Epithelial cell of proximal tubule (primary cell): ENCODE measurements around the gene THEMIS. TPM values are rescaled to one million over a fixed set of nuclear protein-coding genes. Genes with fewer than 3 reads are reported as not detected.
"Not testable (repeated sequence)": the region's sequence is repeated elsewhere in the genome, so short reads cannot be mapped to it uniquely, and the experiment has no call there.

Experiments used
- DNase-seq: peaks from one replicate; pipeline ENCODE4 v3.0.0-alpha.2; 2011; ENCODE audit warnings: low read depth
- H3K4me3 ChIP-seq: 2 replicates; pipeline ENCODE4 v1.5.1; 2011; ENCODE audit warnings: low read depth, mild to moderate bottlenecking, low read length
- CTCF ChIP-seq: conservative IDR thresholded peaks from 2 replicates; pipeline ENCODE4 v1.5.1; 2012; ENCODE audit warnings: low read depth, mild to moderate bottlenecking, low read length
- total RNA-seq: library from RNA; depleted of rRNA; stranded (reverse); fragments of >200 nt; gene quantifications from 2 replicates; pipeline ENCODE4 v1.2.3, GENCODE V29; 2015

Gene THEMIS
- total RNA-seq, 1 donor from 2014 or later, result not detected

- DNase-seq, result no peak
- no peak for TF ChIP-seq CTCF
- H3K4me3 ChIP-seq, result no peak overlapping the region
Measured at GRCh38 chr6:127937747-127938146, 36.9 kb upstream of the THEMIS start.

DNA sequence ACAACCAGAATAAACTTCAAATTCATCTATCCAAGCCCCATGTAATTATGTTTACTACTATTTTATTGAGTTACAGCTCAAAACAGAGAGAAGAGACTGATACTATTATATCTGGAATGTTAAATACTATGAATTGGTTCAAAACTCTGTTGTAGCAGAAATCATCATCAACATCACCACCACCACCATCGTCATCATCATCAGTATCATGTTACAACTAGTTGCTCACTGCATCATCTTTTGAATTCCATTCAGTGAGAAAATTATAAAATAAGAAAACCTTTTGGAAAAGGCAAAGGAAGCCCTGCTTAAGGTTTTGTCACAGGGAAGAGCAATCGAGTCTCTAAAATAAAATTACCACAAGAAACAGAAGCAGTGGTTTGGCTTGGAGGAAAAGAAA is 36.2 kb upstream of the THEMIS start:
- no peak overlapping the region for H3K4me3 ChIP-seq
- no peak for DNase-seq
- TF ChIP-seq CTCF, result no peak

- no peak for DNase-seq
- no peak for TF ChIP-seq CTCF
- H3K4me3 ChIP-seq, result no peak overlapping the region
Measured at GRCh38 chr6:127934956-127935355, 34.1 kb upstream of the THEMIS start.

DNA sequence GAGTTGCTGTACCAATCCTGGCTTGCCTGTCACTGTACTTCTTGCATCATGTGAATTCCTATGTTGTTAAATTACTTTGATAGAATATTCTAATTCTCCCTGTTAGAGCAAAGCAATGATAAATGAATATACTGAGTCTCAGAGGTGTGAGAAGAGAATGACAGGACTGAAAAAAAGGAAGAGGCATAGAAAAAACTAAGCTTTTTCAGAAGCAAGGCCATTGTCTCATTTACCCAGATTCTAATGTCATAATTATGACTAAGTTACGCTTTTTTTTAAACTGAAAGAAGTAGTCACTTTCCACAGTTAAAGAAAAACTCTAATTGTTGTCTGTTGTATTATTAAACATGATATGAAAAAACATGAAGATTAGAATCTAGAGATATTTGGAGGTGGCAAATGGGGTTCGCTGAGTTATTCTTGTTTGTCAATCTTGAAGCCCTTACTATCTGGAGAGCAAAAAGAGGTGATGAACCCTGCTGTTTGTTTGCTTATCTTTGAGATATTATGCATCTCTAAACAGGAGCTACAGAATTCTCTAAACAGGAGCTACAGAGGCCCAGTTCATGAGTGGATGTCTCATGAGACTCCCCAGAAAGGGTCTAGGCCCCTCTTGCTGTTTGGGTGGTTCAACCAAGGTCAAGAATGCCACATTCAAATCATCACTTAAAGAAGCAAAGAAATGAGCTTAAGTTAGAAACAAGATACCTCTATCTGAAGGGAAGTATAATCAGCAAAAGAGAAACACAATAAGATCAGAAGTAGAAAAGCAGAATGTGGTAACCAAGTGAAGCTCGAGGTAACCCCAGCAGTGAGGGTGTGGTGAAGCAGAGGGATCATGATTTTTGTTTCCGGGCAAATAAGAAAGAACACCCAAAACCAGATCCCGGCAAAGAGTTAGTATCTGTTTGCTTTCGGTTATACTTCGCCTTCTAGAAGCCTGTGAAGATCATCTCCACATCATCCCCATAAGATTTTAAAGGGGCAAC is 33.3 kb upstream of the THEMIS start:
- TF ChIP-seq CTCF, result no peak
- no peak overlapping the region for H3K4me3 ChIP-seq
- DNase-seq, result no peak

DNA sequence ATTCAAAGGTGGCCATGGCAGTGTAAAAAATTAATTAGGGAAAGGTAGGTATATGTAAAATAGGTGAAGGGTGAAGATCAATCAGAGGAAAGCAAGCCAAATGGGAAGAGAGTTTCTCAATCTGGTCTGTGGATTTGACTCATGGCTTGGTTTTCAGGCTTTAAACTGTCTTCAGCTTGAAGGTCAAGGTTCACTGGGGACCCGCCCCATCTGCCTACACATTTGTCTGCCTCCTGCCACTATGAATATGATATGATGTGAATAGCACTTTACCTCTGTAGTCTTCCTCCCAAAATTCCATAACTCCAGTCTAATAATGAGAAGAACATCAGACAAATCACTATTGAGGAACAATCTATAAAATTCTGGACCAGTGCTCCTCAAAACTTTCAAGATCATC is 32.3 kb upstream of the THEMIS start:
- no peak for DNase-seq
- TF ChIP-seq CTCF, result no peak
- no peak overlapping the region for H3K4me3 ChIP-seq

GRCh38 chr6:127932708-127933107 is 31.9 kb upstream of the THEMIS start:
- TF ChIP-seq CTCF, result no peak
- no peak for DNase-seq
- no peak overlapping the region for H3K4me3 ChIP-seq

- DNase-seq, H3K4me3 ChIP-seq: not testable (repeated sequence)
Measured at GRCh38 chr6:127926441-127926840, 25.6 kb upstream of the THEMIS start.
